Spleen (tissue), 3 donors: ENCODE data around the gene CHRM1.
"Not testable (repeated sequence)": the region's sequence is repeated elsewhere in the genome, so short reads cannot be mapped to it uniquely, and the experiment has no call there.

Experiments
- POLR2A ChIP-seq, 3 donors: fragments of 450-650 bp; IDR thresholded peaks; one replicate each; pipeline ENCODE4 v1.5.1; 2017; ENCODE audit warnings: antibody characterized with exemption in 3 of 3, mild to moderate bottlenecking in 1 of 3
- POLR2AphosphoS5 ChIP-seq, 3 donors: sonication (generic); formaldehyde crosslinking; IDR thresholded peaks; one replicate each; pipeline ENCODE4 v1.5.1; 2017; ENCODE audit warnings: antibody characterized with exemption in 3 of 3

GRCh38 chr11:62937528-62937927, 16.4 kb upstream of the CHRM1 start:
- TF ChIP-seq POLR2AphosphoS5, POLR2A (IDR thresholded peaks at IDR 0.05): not testable (repeated sequence)
